ENCODE data around the gene SCAPER. TPM values are rescaled to one million over a fixed set of nuclear protein-coding genes. Genes with fewer than 3 reads are reported as not detected.
A peak's percentile ranks its signal among the peaks of the same experiment; 100 is the strongest.
"Not testable (repeated sequence)": the region's sequence is repeated elsewhere in the genome, so short reads cannot be mapped to it uniquely, and the experiment has no call there.

SCAPER gene
- total RNA-seq, 1 experiment from 2014 or later: 10.3 TPM

DNA sequence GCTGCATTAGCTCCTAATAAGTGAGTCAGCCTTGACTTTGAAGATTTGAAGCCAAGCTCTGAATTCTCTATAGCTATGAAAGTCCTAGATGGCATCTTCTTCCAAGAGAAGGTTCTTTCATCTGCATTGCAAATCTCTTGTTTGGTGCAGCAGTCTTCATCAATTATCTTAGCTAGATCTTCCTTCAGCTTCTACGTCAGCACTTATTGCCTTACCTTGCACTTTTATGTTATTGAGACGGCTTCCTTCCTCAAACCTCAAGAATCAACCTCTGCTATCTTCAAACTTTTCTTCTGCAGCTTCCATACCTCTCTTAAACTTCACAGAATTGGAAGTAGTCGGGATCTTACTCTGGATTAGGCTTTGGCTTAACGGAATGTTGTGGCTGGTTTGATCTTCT lies 167.6 kb downstream of the SCAPER start (continued):
- TF ChIP-seq GABPB1 (CRISPR knock-in tag; IDR thresholded peaks at IDR 0.05) (no peak), NR1H2 (CRISPR knock-in tag; IDR thresholded peaks at IDR 0.05) (no peak), ZBTB21 (CRISPR knock-in tag; IDR thresholded peaks at IDR 0.05; ENCODE audit: borderline replicate concordance) (no peak), CBFB (CRISPR knock-in tag; IDR thresholded peaks at IDR 0.05; ENCODE audit: low read depth) (no peak), ZNF121 (CRISPR knock-in tag; IDR thresholded peaks at IDR 0.05) (no peak), NR2C2 (CRISPR knock-in tag; IDR thresholded peaks at IDR 0.05) (no peak)
- TF ChIP-seq, protein P1, sequence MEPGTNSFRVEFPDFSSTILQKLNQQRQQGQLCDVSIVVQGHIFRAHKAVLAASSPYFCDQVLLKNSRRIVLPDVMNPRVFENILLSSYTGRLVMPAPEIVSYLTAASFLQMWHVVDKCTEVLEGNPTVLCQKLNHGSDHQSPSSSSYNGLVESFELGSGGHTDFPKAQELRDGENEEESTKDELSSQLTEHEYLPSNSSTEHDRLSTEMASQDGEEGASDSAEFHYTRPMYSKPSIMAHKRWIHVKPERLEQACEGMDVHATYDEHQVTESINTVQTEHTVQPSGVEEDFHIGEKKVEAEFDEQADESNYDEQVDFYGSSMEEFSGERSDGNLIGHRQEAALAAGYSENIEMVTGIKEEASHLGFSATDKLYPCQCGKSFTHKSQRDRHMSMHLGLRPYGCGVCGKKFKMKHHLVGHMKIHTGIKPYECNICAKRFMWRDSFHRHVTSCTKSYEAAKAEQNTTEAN (CRISPR knock-in tag; IDR thresholded peaks at IDR 0.05): no peak
- TF ChIP-seq, protein P2, sequence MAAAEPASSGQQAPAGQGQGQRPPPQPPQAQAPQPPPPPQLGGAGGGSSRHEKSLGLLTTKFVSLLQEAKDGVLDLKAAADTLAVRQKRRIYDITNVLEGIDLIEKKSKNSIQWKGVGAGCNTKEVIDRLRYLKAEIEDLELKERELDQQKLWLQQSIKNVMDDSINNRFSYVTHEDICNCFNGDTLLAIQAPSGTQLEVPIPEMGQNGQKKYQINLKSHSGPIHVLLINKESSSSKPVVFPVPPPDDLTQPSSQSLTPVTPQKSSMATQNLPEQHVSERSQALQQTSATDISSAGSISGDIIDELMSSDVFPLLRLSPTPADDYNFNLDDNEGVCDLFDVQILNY (CRISPR knock-in tag; IDR thresholded peaks at IDR 0.05): no peak
- TF ChIP-seq, protein P3, sequence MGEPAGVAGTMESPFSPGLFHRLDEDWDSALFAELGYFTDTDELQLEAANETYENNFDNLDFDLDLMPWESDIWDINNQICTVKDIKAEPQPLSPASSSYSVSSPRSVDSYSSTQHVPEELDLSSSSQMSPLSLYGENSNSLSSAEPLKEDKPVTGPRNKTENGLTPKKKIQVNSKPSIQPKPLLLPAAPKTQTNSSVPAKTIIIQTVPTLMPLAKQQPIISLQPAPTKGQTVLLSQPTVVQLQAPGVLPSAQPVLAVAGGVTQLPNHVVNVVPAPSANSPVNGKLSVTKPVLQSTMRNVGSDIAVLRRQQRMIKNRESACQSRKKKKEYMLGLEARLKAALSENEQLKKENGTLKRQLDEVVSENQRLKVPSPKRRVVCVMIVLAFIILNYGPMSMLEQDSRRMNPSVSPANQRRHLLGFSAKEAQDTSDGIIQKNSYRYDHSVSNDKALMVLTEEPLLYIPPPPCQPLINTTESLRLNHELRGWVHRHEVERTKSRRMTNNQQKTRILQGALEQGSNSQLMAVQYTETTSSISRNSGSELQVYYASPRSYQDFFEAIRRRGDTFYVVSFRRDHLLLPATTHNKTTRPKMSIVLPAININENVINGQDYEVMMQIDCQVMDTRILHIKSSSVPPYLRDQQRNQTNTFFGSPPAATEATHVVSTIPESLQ (CRISPR knock-in tag; IDR thresholded peaks at IDR 0.05): no peak
- TF ChIP-seq, protein P4, sequence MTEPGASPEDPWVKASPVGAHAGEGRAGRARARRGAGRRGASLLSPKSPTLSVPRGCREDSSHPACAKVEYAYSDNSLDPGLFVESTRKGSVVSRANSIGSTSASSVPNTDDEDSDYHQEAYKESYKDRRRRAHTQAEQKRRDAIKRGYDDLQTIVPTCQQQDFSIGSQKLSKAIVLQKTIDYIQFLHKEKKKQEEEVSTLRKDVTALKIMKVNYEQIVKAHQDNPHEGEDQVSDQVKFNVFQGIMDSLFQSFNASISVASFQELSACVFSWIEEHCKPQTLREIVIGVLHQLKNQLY (CRISPR knock-in tag; IDR thresholded peaks at IDR 0.05): no peak

DNA sequence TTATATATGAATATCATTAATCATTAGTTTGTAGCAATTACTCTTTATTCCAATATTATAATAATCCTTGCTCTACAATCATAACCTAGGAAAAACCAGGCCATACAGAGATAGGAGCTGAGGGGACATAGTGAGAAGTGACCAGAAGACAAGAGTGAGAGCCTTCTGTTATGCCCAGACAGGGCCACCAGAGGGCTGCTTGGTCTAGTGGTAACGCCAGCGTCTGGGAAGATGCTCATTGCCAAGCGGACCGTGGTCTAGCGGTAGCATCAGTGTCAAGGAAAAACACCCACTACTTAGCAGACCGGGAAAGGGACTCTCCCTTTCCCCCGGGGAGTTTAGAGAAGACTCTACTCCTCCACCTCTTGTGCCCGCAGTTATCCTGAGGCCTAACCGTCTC lies 172.8 kb downstream of the SCAPER start:
- CTCF ChIA-PET: interaction anchor here (1.1 kb wide), 1 partner anchor 232 kb away, joined by 3 read pairs; no protein-coding TSS in a partner anchor
- DNase-seq (ENCODE audit: low spot score): peak; percentile 65

DNA sequence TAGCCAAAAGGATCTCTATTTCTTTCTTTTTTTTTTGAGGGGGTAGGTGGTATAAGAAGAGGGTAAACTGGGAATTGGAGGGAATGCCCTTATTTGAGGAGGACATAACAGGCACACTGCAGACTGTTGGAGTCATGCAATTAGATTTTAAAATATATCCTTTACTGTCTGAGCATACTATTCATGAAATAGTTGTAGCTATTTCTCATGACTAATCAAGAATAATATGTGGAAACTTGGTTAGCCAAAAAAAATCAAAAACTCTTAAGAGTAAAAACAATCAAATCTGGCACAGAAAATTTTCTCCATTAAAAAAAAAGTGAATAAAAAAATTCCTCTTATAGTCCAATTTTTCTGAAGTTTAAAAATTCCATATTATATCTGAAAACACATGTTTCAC lies 174.9 kb downstream of the SCAPER start:
- Mint-ChIP-seq H3K27ac (no peak overlapping the region), H3K4me3 (no peak overlapping the region), H3K36me3 (peaks cover 32% of the 10 kb centered on the region), H3K27me3 (ENCODE audit: low read depth) (no peaks in the 10 kb centered on the region), H3K4me1 (no peaks in the 10 kb centered on the region), H3K9me3 (peaks cover 26% of the 10 kb centered on the region)
- ChIA-PET CTCF (no interaction called here), POLR2A (no interaction called here)
- ATAC-seq (no peak), DNase-seq (ENCODE audit: low spot score) (no peak)
- TF ChIP-seq, protein P4 (CRISPR knock-in tag; IDR thresholded peaks at IDR 0.05): no peak
- TF ChIP-seq ZNF671 (CRISPR knock-in tag; IDR thresholded peaks at IDR 0.05): no peak
- no peak for TF ChIP-seq NFYB (CRISPR knock-in tag; conservative IDR thresholded peaks at IDR 0.05; ENCODE audit: low read depth)
- TF ChIP-seq, protein P5, sequence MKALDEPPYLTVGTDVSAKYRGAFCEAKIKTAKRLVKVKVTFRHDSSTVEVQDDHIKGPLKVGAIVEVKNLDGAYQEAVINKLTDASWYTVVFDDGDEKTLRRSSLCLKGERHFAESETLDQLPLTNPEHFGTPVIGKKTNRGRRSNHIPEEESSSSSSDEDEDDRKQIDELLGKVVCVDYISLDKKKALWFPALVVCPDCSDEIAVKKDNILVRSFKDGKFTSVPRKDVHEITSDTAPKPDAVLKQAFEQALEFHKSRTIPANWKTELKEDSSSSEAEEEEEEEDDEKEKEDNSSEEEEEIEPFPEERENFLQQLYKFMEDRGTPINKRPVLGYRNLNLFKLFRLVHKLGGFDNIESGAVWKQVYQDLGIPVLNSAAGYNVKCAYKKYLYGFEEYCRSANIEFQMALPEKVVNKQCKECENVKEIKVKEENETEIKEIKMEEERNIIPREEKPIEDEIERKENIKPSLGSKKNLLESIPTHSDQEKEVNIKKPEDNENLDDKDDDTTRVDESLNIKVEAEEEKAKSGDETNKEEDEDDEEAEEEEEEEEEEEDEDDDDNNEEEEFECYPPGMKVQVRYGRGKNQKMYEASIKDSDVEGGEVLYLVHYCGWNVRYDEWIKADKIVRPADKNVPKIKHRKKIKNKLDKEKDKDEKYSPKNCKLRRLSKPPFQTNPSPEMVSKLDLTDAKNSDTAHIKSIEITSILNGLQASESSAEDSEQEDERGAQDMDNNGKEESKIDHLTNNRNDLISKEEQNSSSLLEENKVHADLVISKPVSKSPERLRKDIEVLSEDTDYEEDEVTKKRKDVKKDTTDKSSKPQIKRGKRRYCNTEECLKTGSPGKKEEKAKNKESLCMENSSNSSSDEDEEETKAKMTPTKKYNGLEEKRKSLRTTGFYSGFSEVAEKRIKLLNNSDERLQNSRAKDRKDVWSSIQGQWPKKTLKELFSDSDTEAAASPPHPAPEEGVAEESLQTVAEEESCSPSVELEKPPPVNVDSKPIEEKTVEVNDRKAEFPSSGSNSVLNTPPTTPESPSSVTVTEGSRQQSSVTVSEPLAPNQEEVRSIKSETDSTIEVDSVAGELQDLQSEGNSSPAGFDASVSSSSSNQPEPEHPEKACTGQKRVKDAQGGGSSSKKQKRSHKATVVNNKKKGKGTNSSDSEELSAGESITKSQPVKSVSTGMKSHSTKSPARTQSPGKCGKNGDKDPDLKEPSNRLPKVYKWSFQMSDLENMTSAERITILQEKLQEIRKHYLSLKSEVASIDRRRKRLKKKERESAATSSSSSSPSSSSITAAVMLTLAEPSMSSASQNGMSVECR (CRISPR knock-in tag; IDR thresholded peaks at IDR 0.05; ENCODE audit: borderline replicate concordance): no peak
- no peak for TF ChIP-seq GRHL2 (CRISPR knock-in tag; IDR thresholded peaks at IDR 0.05; ENCODE audit: insufficient replicate concordance, severe bottlenecking)
- TF ChIP-seq ZNF138 (CRISPR knock-in tag; conservative IDR thresholded peaks at IDR 0.05): no peak
- TF ChIP-seq, protein P6, sequence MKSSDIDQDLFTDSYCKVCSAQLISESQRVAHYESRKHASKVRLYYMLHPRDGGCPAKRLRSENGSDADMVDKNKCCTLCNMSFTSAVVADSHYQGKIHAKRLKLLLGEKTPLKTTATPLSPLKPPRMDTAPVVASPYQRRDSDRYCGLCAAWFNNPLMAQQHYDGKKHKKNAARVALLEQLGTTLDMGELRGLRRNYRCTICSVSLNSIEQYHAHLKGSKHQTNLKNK (CRISPR knock-in tag; IDR thresholded peaks at IDR 0.05): no peak
- TF ChIP-seq KAT7 (CRISPR knock-in tag; IDR thresholded peaks at IDR 0.05; ENCODE audit: borderline replicate concordance): no peak
- no peak for TF ChIP-seq RELA (CRISPR knock-in tag; IDR thresholded peaks at IDR 0.05; ENCODE audit: borderline replicate concordance)
- no peak for TF ChIP-seq TP53 (CRISPR knock-in tag; IDR thresholded peaks at IDR 0.05)
- TF ChIP-seq ZNF219 (CRISPR knock-in tag; IDR thresholded peaks at IDR 0.05; ENCODE audit: borderline replicate concordance): no peak
- TF ChIP-seq ZNF263 (CRISPR knock-in tag; IDR thresholded peaks at IDR 0.05; ENCODE audit: low read depth): no peak

More for the DNA sequence above, 172.8 kb downstream of the SCAPER start:
- H3K27me3 Mint-ChIP-seq (ENCODE audit: low read depth); POLR2A ChIA-PET; ATAC-seq; H3K27ac Mint-ChIP-seq; H3K4me1 Mint-ChIP-seq; H3K4me3 Mint-ChIP-seq: not testable (repeated sequence)
- H3K9me3 Mint-ChIP-seq: peaks cover 37% of the 10 kb centered on the region
- H3K36me3 Mint-ChIP-seq: peaks cover 32% of the 10 kb centered on the region

Data from WTC11 (cell line).